Measurements from ENCODE around the gene MBD3. TPM values are rescaled to one million over a fixed set of nuclear protein-coding genes. Genes with fewer than 3 reads are reported as not detected.

The MBD3 gene
- total and polyA plus RNA-seq, 2 of the 4 experiments (the other 2 are of a cell fraction), result 42.5 to 66.3 TPM

- 75% methylated on average over 1 of the region's 4 CpGs; no CpG with 5 or more reads in 1 of the 2 experiments for WGBS, 2 experiments (ENCODE audit: extremely low coverage in 2 of 2, insufficient read length in 1 of 2)
- H3K36me3 ChIP-seq (ENCODE audit: control insufficient read depth, insufficient read depth, low read length), result no peaks in the 10 kb centered on the region; the same call in 1 of the 2 replicates
- in situ Hi-C loops (cut with MboI; ENCODE audit: low sequenced_read_pairs) (no loop called here), intact Hi-C loops (cut with micrococcal nuclease) (loop anchor here (10.0 kb wide), 1 partner anchor 985 kb away; no protein-coding TSS in a partner anchor), dilution Hi-C loops (cut with HindIII; ENCODE audit: low sequenced_read_pairs, unreplicated experiment) (no loop called here)
- no peak overlapping the region for H2BK5ac ChIP-seq (ENCODE audit: low read depth, low read length, poor library complexity, severe bottlenecking)
- H4K5ac ChIP-seq (ENCODE audit: low read depth, low read length), result no peak overlapping the region
- H3K56ac ChIP-seq (ENCODE audit: extremely low read depth, insufficient read depth, low read length), result no peak overlapping the region
- peaks cover 23% of the 10 kb centered on the region for H4K20me1 ChIP-seq (ENCODE audit: insufficient read depth, low read length)
- H3K23ac ChIP-seq (ENCODE audit: low read depth, low read length), result no peak overlapping the region
- H4K91ac ChIP-seq (ENCODE audit: insufficient read depth, low read depth, low read length), result no peak overlapping the region
- H3K14ac ChIP-seq (replicated peaks; ENCODE audit: low read depth, low read length), result no peak overlapping the region
- no peak overlapping the region for H3K18ac ChIP-seq (ENCODE audit: low read depth, low read length)
- ChIA-PET CTCF (no interaction called here), POLR2A (ENCODE audit: unreplicated experiment) (interaction anchor here (0.6 kb wide), 1 partner anchor 101 kb away, joined by 3 read pairs; no protein-coding TSS in a partner anchor)
- H2BK120ac ChIP-seq (ENCODE audit: low read depth, low read length), result no peak overlapping the region
- no peak overlapping the region for H3K4me2 ChIP-seq (ENCODE audit: low read depth, low read length)
- H3K9ac ChIP-seq (ENCODE audit: low read depth, low read length), result no peak overlapping the region
- H3K4me1 ChIP-seq (ENCODE audit: control insufficient read depth, insufficient read depth, low read length), result peaks cover 8% of the 10 kb centered on the region
- H3K4me3 ChIP-seq (ENCODE audit: insufficient read depth, low read depth, low read length), result no peak overlapping the region
- H2AK5ac ChIP-seq (ENCODE audit: low read depth, low read length), result no peak overlapping the region
- H4K8ac ChIP-seq (ENCODE audit: low read depth in 2 of 2, low read length in 2 of 2), result no peak overlapping the region
- H3K9me3 ChIP-seq (ENCODE audit: control insufficient read depth, insufficient read depth, low read length), result no peaks in the 10 kb centered on the region
- DNase-seq (no peak), ATAC-seq (ENCODE audit: low read depth) (no peak)
- no peak for TF ChIP-seq RAD21 (IDR thresholded peaks at IDR 0.05; ENCODE audit: low read length)
- TF ChIP-seq RFX5 (IDR thresholded peaks at IDR 0.05; ENCODE audit: low read depth, low read length), result no peak
- no peak for TF ChIP-seq NFE2L2 (IDR thresholded peaks at IDR 0.05; ENCODE audit: low read depth, low read length)
- no peak for TF ChIP-seq MAZ (IDR thresholded peaks at IDR 0.05; ENCODE audit: borderline replicate concordance, low read depth, low read length)
- TF ChIP-seq SMC3 (IDR thresholded peaks at IDR 0.05; ENCODE audit: low read depth, low read length), result no peak
- TF ChIP-seq MAFK (IDR thresholded peaks at IDR 0.05; ENCODE audit: low read depth, low read length), result no peak
- TF ChIP-seq, protein P1, sequence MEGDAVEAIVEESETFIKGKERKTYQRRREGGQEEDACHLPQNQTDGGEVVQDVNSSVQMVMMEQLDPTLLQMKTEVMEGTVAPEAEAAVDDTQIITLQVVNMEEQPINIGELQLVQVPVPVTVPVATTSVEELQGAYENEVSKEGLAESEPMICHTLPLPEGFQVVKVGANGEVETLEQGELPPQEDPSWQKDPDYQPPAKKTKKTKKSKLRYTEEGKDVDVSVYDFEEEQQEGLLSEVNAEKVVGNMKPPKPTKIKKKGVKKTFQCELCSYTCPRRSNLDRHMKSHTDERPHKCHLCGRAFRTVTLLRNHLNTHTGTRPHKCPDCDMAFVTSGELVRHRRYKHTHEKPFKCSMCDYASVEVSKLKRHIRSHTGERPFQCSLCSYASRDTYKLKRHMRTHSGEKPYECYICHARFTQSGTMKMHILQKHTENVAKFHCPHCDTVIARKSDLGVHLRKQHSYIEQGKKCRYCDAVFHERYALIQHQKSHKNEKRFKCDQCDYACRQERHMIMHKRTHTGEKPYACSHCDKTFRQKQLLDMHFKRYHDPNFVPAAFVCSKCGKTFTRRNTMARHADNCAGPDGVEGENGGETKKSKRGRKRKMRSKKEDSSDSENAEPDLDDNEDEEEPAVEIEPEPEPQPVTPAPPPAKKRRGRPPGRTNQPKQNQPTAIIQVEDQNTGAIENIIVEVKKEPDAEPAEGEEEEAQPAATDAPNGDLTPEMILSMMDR (conservative IDR thresholded peaks at IDR 0.05; ENCODE audit: low read depth, low read length), result no peak
- TF ChIP-seq, protein P2, sequence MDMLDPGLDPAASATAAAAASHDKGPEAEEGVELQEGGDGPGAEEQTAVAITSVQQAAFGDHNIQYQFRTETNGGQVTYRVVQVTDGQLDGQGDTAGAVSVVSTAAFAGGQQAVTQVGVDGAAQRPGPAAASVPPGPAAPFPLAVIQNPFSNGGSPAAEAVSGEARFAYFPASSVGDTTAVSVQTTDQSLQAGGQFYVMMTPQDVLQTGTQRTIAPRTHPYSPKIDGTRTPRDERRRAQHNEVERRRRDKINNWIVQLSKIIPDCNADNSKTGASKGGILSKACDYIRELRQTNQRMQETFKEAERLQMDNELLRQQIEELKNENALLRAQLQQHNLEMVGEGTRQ (IDR thresholded peaks at IDR 0.05; ENCODE audit: low read depth, low read length), result no peak
- no peak for TF ChIP-seq CHD1 (IDR thresholded peaks at IDR 0.05; ENCODE audit: low read depth, low read length)
- TF ChIP-seq, protein P3, sequence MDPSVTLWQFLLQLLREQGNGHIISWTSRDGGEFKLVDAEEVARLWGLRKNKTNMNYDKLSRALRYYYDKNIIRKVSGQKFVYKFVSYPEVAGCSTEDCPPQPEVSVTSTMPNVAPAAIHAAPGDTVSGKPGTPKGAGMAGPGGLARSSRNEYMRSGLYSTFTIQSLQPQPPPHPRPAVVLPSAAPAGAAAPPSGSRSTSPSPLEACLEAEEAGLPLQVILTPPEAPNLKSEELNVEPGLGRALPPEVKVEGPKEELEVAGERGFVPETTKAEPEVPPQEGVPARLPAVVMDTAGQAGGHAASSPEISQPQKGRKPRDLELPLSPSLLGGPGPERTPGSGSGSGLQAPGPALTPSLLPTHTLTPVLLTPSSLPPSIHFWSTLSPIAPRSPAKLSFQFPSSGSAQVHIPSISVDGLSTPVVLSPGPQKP (IDR thresholded peaks at IDR 0.05; ENCODE audit: borderline replicate concordance, low read depth, low read length), result no peak
- H3K79me1 ChIP-seq (ENCODE audit: low read depth in 1 of 2, low read length in 2 of 2), result peaks cover 0 to 8% of the 10 kb centered on the region in 2 experiments; a peak in 2 of 4 replicates
- no peaks in the 10 kb centered on the region; the same call in 1 of the 2 replicates for H3K9me1 ChIP-seq (ENCODE audit: insufficient read depth, low read length)
- no peak overlapping the region for H3K27ac ChIP-seq (ENCODE audit: insufficient read depth, low read length)
- no TSS peak for BruUV-seq (replicated peaks)
- no peaks in the 10 kb centered on the region; the same call in 1 of the 2 replicates for H3K27me3 ChIP-seq (ENCODE audit: control insufficient read depth, insufficient read depth, low read length)
- H3K4ac ChIP-seq (ENCODE audit: low read depth, low read length), result no peak overlapping the region
- no peak overlapping the region for H2AFZ ChIP-seq (replicated peaks; ENCODE audit: low read length, poor library complexity)
- H2AK9ac ChIP-seq (replicated peaks; ENCODE audit: low read depth, low read length, poor library complexity), result no peak overlapping the region
- H2BK15ac ChIP-seq (ENCODE audit: low read depth, low read length), result no peak overlapping the region
- H2BK20ac ChIP-seq (ENCODE audit: low read depth, low read length), result no peak overlapping the region
Measured at GRCh38 chr19:1569997-1570396, 22.7 kb downstream of the MBD3 start.
